SK-N-SH (cell line): ENCODE results near the gene SNAP25. TPM values are rescaled to one million over a fixed set of nuclear protein-coding genes. Genes with fewer than 3 reads are reported as not detected.

Source experiments
- CTCF ChIA-PET: fragments of 300-600, 350-600 bp; formaldehyde crosslinking; extraction: SDS; loops from one replicate; lab custom pipeline; 2021; lab: Yijun Ruan, JAX
- POLR2A ChIA-PET: fragments of 350-600 bp; sonication (Branson Sonifier 250); formaldehyde crosslinking; extraction: SDS; loops from one replicate; lab custom pipeline; 2020; ENCODE audit warnings: antibody characterized with exemption, inconsistent platforms; lab: Yijun Ruan, JAX
- DNase-seq: peaks from one replicate; pipeline ENCODE4 v3.0.0; 2012
- H2AFZ ChIP-seq: fragments of 200-600 bp; sonication (generic); 2 replicates; pipeline ENCODE4 v1.8.1; 2016; ENCODE audit warnings: antibody characterized with exemption, mild to moderate bottlenecking, low read depth
- H3F3A ChIP-seq: fragments of 200-600 bp; sonication (generic); replicated peaks from 2 replicates; pipeline ENCODE3; 2016; ENCODE audit warnings: antibody characterized with exemption, mild to moderate bottlenecking; ENCODE audit not compliant: insufficient read depth
- H3K27ac ChIP-seq, 2 experiments: fragments of 200-500 bp in 1 of 2; fragments of 200-600 bp in 1 of 2; sonication (Bioruptor generic) in 1 of 2; sonication (generic), shearing (Covaris generic) in 1 of 2; 2 replicates each; pipeline versions ENCODE4 v1.5.1 to v1.6.1; 2014 to 2016; ENCODE audit warnings: low read depth in 2 of 2, inconsistent platforms in 1 of 2, low read length in 1 of 2, mild to moderate bottlenecking in 1 of 2, mixed read lengths in 1 of 2
- H3K27me3 ChIP-seq: fragments of 200-600 bp; sonication (generic), shearing (Covaris generic); 2 replicates; pipeline ENCODE4 v1.6.1; 2016; ENCODE audit warnings: mixed run types; ENCODE audit not compliant: insufficient read depth
- H3K36me3 ChIP-seq, 2 experiments: fragments of 200-500 bp in 1 of 2; fragments of 200-600 bp in 1 of 2; sonication (Bioruptor generic) in 1 of 2; sonication (generic) in 1 of 2; replicated peaks in 1 of 2; 2 replicates each; pipeline versions ENCODE3 to v1.5.1; 2014 to 2016; ENCODE audit warnings: low read length in 1 of 2, mild to moderate bottlenecking in 1 of 2; ENCODE audit not compliant: insufficient read depth in 2 of 2, control insufficient read depth in 1 of 2
- H3K4me1 ChIP-seq, 2 experiments: fragments of 200-500 bp in 1 of 2; fragments of 200-600 bp in 1 of 2; sonication (Bioruptor generic) in 1 of 2; sonication (generic), shearing (Covaris generic) in 1 of 2; 2 replicates each; pipeline versions ENCODE4 v1.5.1 to v1.6.1; 2014 to 2016; ENCODE audit warnings: low read depth in 1 of 2, low read length in 1 of 2, mixed run types in 1 of 2; ENCODE audit not compliant: insufficient read depth in 2 of 2, control insufficient read depth in 1 of 2
- H3K4me2 ChIP-seq: fragments of 200-600 bp; sonication (generic), shearing (Covaris generic); 2 replicates; pipeline ENCODE4 v1.6.1; 2017; ENCODE audit warnings: mixed run types
- H3K4me3 ChIP-seq, 2 experiments: fragments of 200-500 bp in 1 of 2; fragments of 200-600 bp in 1 of 2; sonication (Bioruptor generic) in 1 of 2; sonication (generic), shearing (Covaris generic) in 1 of 2; 2 replicates each; pipeline versions ENCODE4 v1.5.1 to v1.8.1; 2014 to 2016; ENCODE audit warnings: low read depth in 2 of 2, inconsistent platforms in 1 of 2, low read length in 1 of 2, mild to moderate bottlenecking in 1 of 2, mixed read lengths in 1 of 2, moderate library complexity in 1 of 2
- H3K79me2 ChIP-seq: fragments of 200-600 bp; sonication (generic); 2 replicates; pipeline ENCODE4 v1.8.1; 2017; ENCODE audit warnings: mild to moderate bottlenecking; ENCODE audit not compliant: insufficient read depth
- H3K9ac ChIP-seq: fragments of 200-600 bp; sonication (generic); 2 replicates; pipeline ENCODE4 v1.6.1; 2017; ENCODE audit warnings: mixed run types
- H3K9me2 ChIP-seq: fragments of 200-600 bp; sonication (generic); 2 replicates; pipeline ENCODE4 v1.6.1; 2017; ENCODE audit warnings: mixed run types
- H3K9me3 ChIP-seq: fragments of 200-600 bp; sonication (generic); 2 replicates; pipeline ENCODE4 v1.6.1; 2017; ENCODE audit warnings: mixed run types, mild to moderate bottlenecking, moderate library complexity
- H4K20me1 ChIP-seq: fragments of 200-600 bp; sonication (generic); 2 replicates; pipeline ENCODE4 v1.6.1; 2017; ENCODE audit warnings: mild to moderate bottlenecking, mixed run types; ENCODE audit not compliant: insufficient read depth
- CHD2 ChIP-seq: fragments of 150-350 bp; IDR thresholded peaks from 2 replicates; pipeline ENCODE4 v1.6.1; 2018; ENCODE audit warnings: low read length; ENCODE audit not compliant: partially characterized antibody
- ELF1 ChIP-seq: IDR thresholded peaks from 2 replicates; pipeline ENCODE4 v1.4.0; 2012
- EZH2phosphoT487 ChIP-seq: fragments of 200-600 bp; sonication (generic); IDR thresholded peaks from 2 replicates; pipeline ENCODE4 v1.6.1; 2017; ENCODE audit warnings: low read depth, mixed run types, mild to moderate bottlenecking, antibody characterized with exemption, moderate library complexity, borderline replicate concordance
- FOSL2 ChIP-seq: IDR thresholded peaks from 2 replicates; pipeline ENCODE4 v1.4.0; 2012; ENCODE audit warnings: low read depth, mild to moderate bottlenecking, moderate library complexity, borderline replicate concordance
- GABPA ChIP-seq: IDR thresholded peaks from 2 replicates; pipeline ENCODE4 v1.4.0; 2012; ENCODE audit warnings: low read depth, mild to moderate bottlenecking
- GATA2 ChIP-seq: sonication (generic); formaldehyde crosslinking; IDR thresholded peaks from 2 replicates; pipeline ENCODE4 v1.5.0; 2020; ENCODE audit warnings: mild to moderate bottlenecking, missing genetic modification reagents
- MXI1 ChIP-seq: IDR thresholded peaks from 2 replicates; pipeline ENCODE4 v1.6.1; 2012; ENCODE audit warnings: mild to moderate bottlenecking, low read depth, low read length, improper control_type of control experiment
- PBX3 ChIP-seq: IDR thresholded peaks from 2 replicates; pipeline ENCODE4; 2012
- RFX5 ChIP-seq: IDR thresholded peaks from 2 replicates; pipeline ENCODE4 v1.6.1; 2012; ENCODE audit warnings: mild to moderate bottlenecking, improper control_type of control experiment, low read length
- SMC3 ChIP-seq: IDR thresholded peaks from 2 replicates; pipeline ENCODE4 v1.6.1; 2012; ENCODE audit warnings: low read depth, low read length, improper control_type of control experiment
- TCF12 ChIP-seq: IDR thresholded peaks from 2 replicates; pipeline ENCODE4 v1.4.0; 2012
- TEAD4 ChIP-seq: IDR thresholded peaks from 2 replicates; pipeline ENCODE4 v1.4.0; 2012; ENCODE audit warnings: mild to moderate bottlenecking, borderline replicate concordance; ENCODE audit not compliant: insufficient read depth
- USF1 ChIP-seq: IDR thresholded peaks from 2 replicates; pipeline ENCODE4 v1.4.0; 2012; ENCODE audit warnings: low read depth, borderline replicate concordance
- WGBS: methylation state at CpG from one replicate; pipeline ENCODE4 v1.1.6; 2017; ENCODE audit warnings: low lambda C conversion rate; 5-methylcytosine and 5-hydroxymethylcytosine counted together
- polyA plus RNA-seq, 3 experiments: library from polyadenylated mRNA; depleted of rRNA; stranded (reverse); fragments of >200 nt; gene quantifications; 2 replicates each; pipeline ENCODE4 v1.2.3, GENCODE V29; 2012

SNAP25 gene
- polyA plus RNA-seq, 1 of the 3 experiments (the other 2 are of a cell fraction): 42.4 TPM

- Histone ChIP-seq H2AFZ (no peak overlapping the region), H3K4me3 (no peak overlapping the region), H3F3A (no peaks in the 10 kb centered on the region), H3K27me3 (no peaks in the 10 kb centered on the region), H3K79me2 (no peaks in the 10 kb centered on the region), H3K9ac (no peak overlapping the region), H3K9me2 (no peaks in the 10 kb centered on the region), H3K9me3 (no peaks in the 10 kb centered on the region), H3K4me2 (no peak overlapping the region), H3K36me3 (no peaks in the 10 kb centered on the region), H4K20me1 (no peaks in the 10 kb centered on the region), H3K4me1 (peaks cover 0 to 3% of the 10 kb centered on the region in 2 experiments; a peak in 1 of 4 replicates), H3K27ac (no peak overlapping the region)
- no peak for TF ChIP-seq TEAD4
- no peak for TF ChIP-seq CHD2
- no peak for TF ChIP-seq RFX5
- no peak for TF ChIP-seq USF1
- no peak for TF ChIP-seq SMC3
- TF ChIP-seq MXI1: no peak
- TF ChIP-seq ELF1: no peak
- TF ChIP-seq GABPA: no peak
- TF ChIP-seq FOSL2: no peak
- TF ChIP-seq EZH2phosphoT487: no peak
- ChIA-PET POLR2A (no interaction called here), CTCF (no interaction called here)
- DNase-seq: no peak
- 95% methylated on average over 4 of the region's 4 CpGs for WGBS
These were observed 111.4 kb downstream of the SNAP25 start for GRCh38 chr20:10330071-10330470.

- Histone ChIP-seq H3K36me3 (no peaks in the 10 kb centered on the region), H3K27me3 (no peaks in the 10 kb centered on the region), H3F3A (no peaks in the 10 kb centered on the region), H2AFZ (no peak overlapping the region), H3K4me3 (no peak overlapping the region), H4K20me1 (no peaks in the 10 kb centered on the region), H3K79me2 (no peaks in the 10 kb centered on the region), H3K9me2 (no peaks in the 10 kb centered on the region), H3K4me2 (no peak overlapping the region), H3K9me3 (no peaks in the 10 kb centered on the region), H3K27ac (no peak overlapping the region; a peak in 1 of 4 replicates), H3K4me1 (peaks cover 0 to 3% of the 10 kb centered on the region in 2 experiments; a peak in 1 of 4 replicates), H3K9ac (no peak overlapping the region)
- 57% methylated on average over 4 of the region's 4 CpGs for WGBS
- CTCF ChIA-PET: interaction anchor here (2.0 kb wide), 1 partner anchor 94 kb away, joined by 4 read pairs; no protein-coding TSS in a partner anchor
- POLR2A ChIA-PET: no interaction called here
- TF ChIP-seq TCF12: peak; percentile 50; the same call in 1 of the 2 replicates
- no peak for TF ChIP-seq GATA2 (CRISPR knock-in tag)
- TF ChIP-seq PBX3: peak; percentile 6; the same call in 1 of the 2 replicates
- no peak for DNase-seq
These were observed 114.2 kb downstream of the SNAP25 start for GRCh38 chr20:10332656-10333415.
